GM10266 (cell line): ENCODE results near the gene GALNTL6.

Source experiments
- DNase-seq: peaks from one replicate; pipeline ENCODE4 v3.0.0; 2012; ENCODE audit errors: extremely low spot score
- TF ChIP-seq, protein P1 (sequence below): IDR thresholded peaks from 2 replicates; pipeline ENCODE4 v1.5.1; 2012; ENCODE audit warnings: mild to moderate bottlenecking, low read depth; ENCODE audit not compliant: control insufficient read depth, insufficient read depth; ENCODE audit errors: missing control alignments

Gene GALNTL6

GRCh38 chr4:171812665-171813525 is at the start of gene GALNTL6:
Gene GALNTL6, plus strand, starts transcription at chr4:171813404.
- TF ChIP-seq, protein P1, sequence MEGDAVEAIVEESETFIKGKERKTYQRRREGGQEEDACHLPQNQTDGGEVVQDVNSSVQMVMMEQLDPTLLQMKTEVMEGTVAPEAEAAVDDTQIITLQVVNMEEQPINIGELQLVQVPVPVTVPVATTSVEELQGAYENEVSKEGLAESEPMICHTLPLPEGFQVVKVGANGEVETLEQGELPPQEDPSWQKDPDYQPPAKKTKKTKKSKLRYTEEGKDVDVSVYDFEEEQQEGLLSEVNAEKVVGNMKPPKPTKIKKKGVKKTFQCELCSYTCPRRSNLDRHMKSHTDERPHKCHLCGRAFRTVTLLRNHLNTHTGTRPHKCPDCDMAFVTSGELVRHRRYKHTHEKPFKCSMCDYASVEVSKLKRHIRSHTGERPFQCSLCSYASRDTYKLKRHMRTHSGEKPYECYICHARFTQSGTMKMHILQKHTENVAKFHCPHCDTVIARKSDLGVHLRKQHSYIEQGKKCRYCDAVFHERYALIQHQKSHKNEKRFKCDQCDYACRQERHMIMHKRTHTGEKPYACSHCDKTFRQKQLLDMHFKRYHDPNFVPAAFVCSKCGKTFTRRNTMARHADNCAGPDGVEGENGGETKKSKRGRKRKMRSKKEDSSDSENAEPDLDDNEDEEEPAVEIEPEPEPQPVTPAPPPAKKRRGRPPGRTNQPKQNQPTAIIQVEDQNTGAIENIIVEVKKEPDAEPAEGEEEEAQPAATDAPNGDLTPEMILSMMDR = no peak
- DNase-seq = peak; percentile 8

DNA sequence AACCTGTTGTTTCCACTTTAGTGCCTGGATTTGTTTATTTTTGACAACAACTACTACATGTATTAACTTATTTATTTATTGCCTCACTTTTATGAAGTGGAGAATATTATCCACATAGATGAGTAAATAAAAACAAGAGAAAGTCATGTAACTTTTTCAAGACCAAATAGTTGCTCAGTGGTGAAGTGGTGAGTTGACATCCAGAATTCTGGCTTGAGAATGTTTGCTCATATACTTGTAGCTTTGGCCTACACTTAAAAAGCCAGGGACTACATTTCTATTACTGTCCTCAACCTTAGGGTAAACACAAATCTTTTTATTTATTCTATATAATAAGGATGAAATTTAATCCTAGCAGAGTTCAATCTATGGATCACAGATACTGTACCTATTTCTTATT is 47.7 kb upstream of the GALNTL6 start:
- DNase-seq = no peak
- TF ChIP-seq, protein P1 = no peak

- TF ChIP-seq, protein P1 = no peak
- DNase-seq = no peak
These were observed 38.5 kb upstream of the GALNTL6 start for GRCh38 chr4:171774642-171775190.

DNA sequence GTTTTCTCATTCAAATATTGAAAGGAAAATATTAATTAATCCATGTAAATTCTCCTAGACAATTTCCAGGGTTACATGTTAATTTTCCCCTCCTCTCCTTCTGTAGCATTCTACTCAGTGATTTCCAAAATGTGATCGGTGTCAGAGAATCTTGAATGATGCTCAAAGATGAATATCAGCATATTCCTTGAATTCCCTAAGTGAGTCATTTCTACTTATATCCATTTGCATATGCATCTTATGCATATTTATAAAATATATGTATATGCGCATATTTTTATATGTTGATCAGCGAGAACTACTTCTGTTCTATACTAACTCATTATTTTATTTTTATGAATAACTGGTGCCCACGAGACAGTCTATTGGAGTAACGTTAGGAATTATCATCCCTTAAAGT is 33.9 kb upstream of the GALNTL6 start:
- no peak for DNase-seq
- TF ChIP-seq, protein P1 = no peak

- no peak for DNase-seq
- TF ChIP-seq, protein P1 = peak; percentile 4
These were observed 27.8 kb upstream of the GALNTL6 start for GRCh38 chr4:171785388-171785787.

DNA sequence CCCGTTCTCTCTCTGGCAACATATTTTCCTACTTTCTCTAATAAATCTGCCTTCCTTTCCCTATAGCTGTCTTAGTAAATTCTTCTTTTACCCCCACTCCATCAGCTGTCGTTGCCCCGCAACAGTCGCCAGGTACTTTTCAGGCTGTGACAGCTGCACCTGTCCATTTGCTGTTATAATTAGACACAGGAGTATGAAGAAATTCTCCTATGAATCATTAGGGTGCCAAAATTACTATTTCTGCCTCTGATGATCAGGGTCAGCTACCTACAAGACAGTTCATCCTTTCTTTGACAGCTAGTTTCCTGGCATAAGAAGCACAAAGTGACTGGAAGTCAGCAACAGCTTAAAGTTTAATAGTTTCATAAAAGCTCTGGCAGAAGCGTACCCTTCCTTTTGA is 19.5 kb upstream of the GALNTL6 start:
- DNase-seq = no peak
- TF ChIP-seq, protein P1 = no peak

GRCh38 chr4:171794528-171794927 is 18.7 kb upstream of the GALNTL6 start:
- DNase-seq = no peak
- TF ChIP-seq, protein P1 = no peak
